NCI-H446 treated with DMSO at 0.1 percent for 48 hours (cell line): Measurements from ENCODE around the gene CCDC83.

Experiments used
- DNase-seq: peaks from one replicate; lab custom pipeline; 2025; lab: John Stamatoyannopoulos, UW

The CCDC83 gene

DNA sequence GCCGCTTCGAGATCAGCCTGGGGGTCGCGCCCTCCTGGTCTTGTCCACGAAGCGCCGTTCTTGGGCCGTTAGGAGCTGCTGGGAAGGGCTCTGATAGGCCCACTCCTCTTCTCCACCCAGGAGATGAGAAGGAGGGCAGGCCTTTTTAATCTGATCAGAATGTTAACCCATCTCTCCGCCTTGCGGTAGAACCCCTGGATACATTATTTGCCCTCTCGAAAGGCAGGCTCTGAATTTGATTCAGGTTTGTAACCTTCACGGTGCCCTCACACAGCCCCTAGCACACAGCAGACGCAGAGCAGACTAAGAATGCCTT, at the start of gene CCDC83:
TSS of gene CCDC83 (plus strand) at position 43 of the 316 bp plus-strand sequence. CDS start 9,741 bp downstream, outside the sequence.
- DNase-seq: no peak

DNA sequence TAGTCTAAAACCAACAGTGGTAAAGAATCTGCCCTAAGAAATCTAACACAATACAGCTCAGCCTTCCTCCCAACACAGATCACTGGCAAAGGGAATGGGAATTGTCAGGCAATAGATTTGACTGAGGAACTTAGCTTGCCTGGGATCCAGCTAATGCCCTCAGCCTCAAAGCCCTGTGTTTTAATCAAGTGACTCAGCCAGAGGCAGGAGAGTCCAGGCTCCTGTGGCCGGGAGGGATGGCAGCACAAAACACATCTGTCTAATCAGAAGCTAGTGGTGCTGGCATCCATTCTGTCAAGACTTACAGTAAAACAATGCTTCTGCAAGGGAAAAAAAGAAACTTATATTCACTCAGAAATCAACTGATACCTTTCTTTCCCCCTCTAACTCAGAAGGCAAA, 49.8 kb upstream of the CCDC83 start:
- DNase-seq: no peak

DNA sequence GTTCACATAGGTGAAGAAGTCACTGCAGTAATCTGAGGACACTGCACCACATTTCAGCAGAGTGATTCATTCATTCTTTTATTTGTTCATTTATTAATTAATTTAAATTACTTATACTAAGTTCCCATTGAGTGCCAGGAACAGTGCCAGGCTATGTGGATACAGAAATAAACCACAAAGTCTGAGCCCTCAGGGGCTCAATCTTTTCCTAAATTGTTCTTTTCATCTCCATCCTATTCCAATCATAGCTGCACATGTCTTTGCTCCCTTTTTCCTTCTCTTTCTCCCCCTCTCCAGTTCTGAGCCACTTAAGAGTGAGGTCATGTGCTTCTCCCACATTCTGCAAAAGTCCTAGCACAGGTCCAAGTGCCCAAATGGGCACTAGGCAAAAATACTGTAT, 49.2 kb upstream of the CCDC83 start:
- no peak for DNase-seq

DNA sequence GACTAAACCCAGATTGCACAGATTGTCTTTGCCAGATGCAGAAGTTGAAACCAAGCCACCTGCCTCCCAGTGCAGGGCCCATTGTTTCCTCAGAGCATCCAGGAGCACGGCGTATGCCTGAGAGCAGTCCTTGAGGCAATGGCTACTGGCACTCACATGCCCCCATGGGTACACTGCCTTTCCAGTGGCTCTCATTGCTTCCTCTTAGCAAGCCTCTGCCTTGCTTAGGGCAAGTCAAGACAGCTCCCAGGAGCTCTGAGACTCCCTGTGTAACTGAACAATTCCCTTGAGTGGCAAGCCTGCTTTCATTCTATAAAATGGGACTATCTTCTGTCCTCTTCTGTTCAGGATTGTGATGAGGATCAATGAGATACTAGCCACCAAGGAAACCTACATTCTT, 48.3 kb upstream of the CCDC83 start:
- no peak for DNase-seq

DNA sequence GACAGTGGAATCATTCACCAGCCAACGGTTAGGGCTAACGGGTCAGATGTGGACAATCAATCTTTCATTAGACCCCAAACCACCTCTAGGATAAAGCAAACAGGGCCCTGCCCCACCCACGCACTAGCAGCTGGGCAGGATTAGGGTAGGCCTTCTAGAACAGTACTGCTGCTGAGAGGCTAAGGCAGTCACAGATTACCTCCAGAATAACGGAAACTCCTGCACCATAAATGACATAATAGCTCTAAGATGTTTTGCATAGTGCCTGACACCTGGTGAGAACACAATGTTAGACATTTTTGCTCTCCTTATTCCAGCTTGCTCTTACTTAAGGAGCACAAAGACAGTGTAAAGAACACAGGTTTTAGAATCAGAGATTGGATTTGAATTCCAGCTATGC, 46.0 kb upstream of the CCDC83 start:
- no peak for DNase-seq

DNA sequence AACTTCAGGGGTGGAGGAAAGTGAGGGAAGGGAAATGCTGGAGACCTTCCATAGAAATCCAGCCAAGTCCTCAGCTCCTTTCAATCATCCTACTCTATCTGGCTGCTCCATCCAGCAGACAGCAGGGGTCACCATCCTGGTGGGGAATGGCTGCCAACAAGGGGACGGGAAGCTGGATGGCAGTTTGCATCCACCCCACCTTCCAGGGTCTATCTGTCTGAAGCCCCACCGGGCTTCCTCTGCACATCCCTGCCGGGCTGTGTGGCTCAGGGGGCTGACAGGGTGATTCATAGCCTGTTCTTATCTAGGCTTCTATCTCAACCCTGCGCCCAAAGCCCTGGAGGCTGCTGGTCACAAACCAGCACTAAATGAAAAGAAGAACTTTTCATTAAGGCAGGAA, 45.3 kb upstream of the CCDC83 start:
- no peak for DNase-seq

DNA sequence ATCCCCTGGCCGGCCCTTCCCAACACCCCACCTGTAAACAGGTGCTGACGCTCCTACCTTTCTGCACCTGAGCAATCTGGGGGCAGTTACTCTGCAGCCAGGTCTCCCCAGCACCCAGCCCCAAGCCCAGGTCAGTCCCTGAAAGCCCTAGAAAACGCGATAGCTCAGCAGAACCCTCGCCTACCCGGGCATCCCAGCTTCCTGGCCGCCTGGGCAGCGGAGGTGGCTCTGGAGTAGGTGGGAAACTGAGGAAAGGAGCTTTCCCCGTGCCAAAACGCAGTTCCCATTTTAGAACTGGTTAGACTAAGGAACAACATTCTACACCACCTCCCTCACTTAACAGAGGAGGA, 44.7 kb upstream of the CCDC83 start:
- no peak for DNase-seq

DNA sequence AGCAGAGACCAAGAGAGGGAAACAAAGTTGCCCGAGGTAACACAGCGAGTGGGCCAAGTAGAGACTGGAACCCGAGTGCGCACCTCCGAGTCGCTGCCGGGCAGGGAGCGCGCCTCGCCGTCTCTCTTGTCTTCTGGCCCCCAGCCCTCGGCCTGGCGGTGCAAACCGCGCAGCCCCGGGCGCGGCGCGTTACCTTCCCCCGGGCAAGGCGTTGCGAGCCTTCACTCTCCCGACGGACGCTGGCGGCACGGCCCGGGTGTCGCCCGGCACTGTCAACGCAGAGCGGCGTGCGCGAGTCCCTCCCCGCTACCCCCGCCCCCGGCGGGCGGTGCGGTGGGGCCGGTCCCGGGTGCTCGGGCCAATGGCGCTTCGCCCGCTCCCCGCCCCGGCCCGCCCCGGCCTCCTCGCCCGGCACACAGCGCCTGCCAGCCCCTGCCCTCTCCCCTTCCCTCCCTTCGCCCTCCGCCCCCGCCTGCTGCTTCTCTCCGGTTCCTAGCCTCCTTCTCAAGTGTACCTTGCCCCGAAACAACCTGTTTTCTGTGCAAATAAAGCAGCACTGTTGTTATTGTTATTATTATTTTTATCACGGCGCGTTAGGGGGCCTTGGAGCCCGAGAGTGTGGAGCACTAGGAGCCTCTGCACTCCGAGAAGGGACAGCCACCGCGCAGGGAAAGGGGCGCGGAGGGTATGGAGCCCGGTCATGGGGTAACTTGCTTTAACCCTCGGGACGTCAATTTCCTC, 44.1 kb upstream of the CCDC83 start, which contains the start of gene SYTL2:
TSS of gene SYTL2 (minus strand) at position 271 of the 741 bp plus-strand sequence. CDS start 53,416 bp downstream, outside the sequence.
- no peak for DNase-seq

DNA sequence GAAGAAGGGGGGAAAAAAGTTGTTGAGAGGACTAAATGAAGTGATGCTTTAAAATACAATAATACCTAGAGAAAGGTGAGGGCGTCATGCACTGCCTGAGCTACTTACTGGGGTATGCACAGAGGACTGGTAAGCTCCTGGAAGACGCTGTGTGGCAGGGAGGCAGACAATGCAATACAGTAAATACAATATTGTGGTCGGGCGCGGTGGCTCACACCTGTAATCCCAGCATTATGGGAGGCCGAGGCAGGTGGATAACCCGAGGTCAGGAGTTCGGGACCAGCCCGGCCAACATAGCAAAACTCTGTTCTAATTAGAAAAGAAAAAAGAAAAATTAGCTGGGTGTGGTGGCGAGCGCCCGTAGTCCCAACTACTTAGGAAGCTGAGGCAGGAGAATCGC, 43.6 kb upstream of the CCDC83 start:
- no peak for DNase-seq

DNA sequence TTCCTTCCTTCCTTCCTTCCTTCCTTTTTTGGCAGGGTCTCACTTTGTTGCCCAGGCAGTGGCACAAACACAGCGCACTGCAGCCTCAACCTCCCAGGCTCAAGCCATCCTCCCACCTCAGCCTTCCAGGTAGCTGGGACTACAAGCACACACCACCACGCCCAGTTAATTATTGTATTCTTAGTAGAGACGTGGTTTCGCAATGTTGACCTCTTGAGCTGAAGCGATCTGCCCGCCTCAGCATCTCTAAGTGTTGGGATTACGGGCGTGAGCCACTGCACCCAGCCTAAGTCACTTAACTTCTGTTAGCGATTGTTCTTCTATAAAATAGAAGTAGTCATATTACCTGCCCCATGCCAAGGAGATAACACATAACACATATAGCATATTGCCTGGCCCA, 41.5 kb upstream of the CCDC83 start:
- no peak for DNase-seq

DNA sequence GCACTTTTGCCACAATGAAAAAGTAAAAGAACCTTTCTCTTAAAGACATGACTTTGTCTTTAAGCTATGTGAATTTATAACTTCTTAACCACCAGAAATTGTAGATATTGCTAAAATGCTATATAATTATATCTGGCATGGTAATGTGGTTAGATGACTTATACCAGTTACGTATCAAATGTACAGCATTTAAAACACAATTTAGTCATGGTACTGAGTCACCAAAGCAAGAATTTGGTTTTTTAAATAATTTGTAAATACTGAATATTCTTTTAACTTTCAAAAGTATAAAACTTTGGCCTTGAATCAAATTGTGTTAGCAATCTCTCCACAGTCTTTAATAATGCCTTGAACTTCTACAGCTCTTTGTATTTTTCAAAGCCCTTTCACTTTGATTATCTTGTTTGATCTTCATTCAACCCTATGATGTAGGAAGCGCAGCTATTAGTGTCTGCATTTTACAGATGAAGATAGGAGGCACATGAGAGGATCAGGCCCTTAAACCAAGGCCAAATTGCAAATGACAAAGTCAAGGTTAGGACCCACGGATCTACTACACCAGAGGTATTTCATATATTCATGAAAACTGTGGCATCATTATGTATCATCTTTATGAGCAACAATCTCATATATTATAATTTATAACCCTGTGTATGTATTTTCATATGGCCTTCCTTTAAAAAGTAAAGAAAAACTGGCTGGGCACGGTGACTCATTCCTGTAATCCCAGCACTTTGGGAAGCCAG, 39.8 kb upstream of the CCDC83 start:
- no peak for DNase-seq

DNA sequence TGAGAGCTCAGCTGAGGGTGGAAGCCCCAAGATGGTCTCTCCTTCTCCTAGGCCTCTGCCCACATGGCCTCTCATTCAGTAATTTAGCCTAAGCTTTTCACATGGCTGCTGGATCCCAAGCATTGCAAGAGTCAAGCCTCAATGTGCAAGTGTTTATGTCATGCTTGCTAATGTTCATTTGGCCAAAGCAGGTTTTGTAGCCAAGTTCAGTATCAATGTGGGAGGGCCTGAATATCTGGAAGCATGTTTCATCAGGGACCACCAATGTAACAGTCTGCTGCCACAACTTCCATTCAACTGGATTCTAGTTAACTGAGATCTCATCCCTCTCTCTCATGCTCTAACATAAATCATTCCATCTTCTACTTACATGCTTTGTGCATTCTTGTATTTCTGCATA, 35.7 kb upstream of the CCDC83 start:
- DNase-seq: no peak

DNA sequence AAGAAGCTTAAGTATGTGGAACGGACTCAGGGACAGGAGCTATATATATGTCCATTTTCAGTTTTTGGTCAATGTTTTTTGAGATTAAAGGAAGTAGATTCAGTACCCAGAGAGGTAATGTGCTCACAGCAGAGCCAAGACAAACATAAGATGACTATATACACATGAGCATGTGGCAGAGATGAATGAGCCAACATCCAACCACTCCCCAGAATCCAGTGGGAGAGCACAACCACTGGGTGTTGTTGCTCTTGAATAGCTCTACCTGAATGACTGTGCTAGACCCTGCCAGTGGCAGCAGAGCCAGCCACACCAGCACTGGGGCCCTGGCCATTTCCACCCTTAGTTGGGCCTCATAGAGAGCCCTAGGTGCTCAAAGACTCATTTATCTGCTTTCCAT, 33.5 kb upstream of the CCDC83 start:
- DNase-seq: no peak

DNA sequence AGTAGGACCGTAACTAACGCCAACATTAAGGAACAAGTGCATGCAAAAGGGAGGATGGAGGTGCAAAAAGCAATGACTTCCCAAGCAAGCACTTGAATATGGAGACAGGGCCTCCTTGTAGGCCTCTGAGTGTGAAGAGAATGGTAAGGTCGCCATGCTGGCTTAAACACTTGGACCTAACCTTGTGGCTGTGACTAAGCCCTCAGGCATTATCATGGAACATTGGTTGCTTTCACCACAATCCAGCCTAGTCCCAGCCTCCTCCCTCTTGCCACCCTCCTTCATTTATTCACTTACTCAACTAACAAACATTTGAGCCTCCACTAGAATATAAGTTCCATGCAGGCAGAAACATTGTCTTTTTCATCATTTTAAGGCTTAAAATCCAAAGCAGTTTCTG, 32.4 kb upstream of the CCDC83 start:
- no peak for DNase-seq

DNA sequence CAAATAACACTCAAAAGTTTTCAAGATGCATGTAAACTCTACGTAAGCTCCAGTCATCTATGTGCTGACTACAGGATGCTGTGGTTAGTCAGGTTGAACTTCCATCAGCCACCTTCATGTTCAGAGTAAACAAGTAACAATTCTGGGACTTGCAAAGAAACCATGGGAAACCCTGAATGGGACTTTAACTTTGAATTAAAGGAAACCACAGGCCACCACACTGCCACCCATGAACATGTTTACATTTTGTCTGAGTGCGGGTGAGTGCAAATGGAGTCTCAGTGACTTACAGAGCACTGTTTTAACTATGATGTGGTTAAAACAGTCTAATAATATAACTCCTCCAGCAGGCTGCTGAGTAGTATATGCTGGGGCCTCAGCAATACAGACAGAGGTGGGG, 31.4 kb upstream of the CCDC83 start:
- DNase-seq: no peak

DNA sequence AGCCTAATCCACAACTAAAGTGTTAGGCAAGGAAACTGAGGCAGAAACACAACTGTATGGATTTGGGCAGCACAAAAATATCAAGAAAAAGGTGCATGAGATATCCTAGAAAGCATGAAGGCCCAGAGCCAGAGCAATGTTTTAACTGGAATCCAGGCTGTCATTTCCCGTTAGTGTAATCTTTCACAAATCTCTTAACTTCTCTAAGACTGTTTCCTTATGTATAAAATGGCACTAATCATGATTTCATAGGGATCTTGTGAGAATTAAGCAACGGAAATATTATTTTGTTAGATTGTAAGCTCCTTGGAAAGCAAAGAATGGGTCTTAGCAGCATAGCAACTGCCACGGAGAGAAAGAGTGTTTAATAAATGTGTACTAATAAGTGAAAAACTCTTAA, 29.6 kb upstream of the CCDC83 start:
- no peak for DNase-seq

DNA sequence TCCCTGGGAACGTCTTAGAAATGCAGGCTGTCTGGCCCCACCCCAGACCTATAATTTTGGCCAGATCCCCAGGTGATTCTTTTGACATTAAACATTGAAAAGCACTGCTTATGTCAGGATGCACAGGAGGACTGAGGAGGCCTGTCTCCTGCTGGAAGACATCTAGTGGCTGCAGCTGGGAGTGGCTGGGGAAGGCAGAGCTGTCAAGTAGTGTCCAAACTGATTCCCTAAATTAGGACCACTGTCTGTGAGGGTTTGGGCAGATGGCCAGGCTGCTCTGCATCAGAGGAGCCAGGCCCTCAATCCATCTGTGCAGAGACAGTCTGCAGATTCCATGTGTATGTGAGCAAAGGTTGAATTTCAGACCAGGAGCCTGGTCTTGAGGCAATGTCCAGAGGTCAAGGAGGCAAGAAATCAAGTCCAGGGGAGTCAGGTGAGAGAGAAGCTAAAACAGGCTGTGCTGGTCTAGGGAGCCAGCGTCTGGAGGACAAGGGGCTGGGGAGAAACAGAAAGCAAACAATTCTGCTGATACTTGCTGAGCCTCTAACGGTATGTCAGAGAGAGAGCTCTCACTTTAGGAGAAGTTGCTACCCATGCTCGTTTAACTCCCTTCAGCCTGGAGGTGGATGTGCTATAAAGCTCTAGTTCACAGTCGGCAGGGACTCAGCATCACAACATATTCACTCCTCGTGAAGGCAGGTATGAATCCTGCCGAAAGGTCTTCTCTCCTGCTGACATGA, 28.9 kb upstream of the CCDC83 start:
- no peak for DNase-seq

DNA sequence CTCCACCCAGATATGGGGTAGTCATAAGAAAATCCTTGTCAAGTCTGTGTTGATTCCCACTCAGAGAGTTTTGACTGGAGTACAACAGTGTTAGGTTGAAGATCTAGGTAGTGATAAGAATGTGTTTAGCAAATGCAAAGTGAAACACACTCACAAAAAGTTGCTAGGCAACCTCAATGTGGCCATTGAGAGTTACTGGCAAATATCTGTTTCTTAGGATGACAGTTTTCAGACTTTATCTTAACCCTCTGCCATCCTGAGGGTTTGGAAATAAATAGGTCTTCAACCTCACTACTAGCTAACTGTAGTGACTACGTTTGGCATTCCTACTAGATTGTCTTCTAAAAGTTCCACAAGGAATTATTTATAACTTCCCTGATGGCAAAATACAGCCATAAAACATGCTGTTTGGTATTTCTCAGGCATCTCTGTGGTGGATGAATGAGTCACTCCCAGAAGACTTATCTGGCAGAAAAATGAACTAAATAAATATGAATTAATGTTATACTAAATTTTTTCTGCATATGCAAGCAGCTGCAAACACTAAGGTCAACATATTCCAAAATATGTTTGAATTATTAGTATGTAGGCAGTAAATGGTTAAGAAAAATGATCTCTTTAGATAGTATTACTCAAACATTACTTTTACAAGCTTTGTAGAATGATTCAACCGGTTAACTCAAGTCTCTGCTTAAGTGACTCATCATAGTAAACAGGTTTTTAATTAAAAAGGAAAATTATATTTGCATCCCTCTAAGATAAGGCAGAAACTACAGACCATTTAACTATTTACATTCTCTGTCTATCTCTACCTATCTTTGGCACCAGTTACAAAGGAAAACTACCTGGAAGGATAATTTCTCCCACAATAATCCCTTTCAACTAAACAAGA, 27.2 kb upstream of the CCDC83 start:
- no peak for DNase-seq

DNA sequence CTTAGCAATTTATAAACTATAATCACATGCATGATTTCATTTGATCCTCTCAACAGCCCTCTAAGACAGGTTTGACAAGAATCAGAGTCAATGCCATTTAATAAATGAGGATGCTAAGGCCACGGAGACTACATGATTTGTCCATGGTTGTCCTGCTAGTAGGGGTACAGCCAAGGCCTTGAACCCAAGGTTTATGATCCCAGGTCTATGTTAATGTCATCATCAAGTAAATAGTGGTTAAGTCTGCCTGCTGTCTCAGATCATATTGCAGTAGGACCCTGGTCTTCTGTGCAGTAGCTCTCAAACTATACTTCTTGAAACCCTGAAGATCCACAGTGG, 26.6 kb upstream of the CCDC83 start:
- DNase-seq: no peak

DNA sequence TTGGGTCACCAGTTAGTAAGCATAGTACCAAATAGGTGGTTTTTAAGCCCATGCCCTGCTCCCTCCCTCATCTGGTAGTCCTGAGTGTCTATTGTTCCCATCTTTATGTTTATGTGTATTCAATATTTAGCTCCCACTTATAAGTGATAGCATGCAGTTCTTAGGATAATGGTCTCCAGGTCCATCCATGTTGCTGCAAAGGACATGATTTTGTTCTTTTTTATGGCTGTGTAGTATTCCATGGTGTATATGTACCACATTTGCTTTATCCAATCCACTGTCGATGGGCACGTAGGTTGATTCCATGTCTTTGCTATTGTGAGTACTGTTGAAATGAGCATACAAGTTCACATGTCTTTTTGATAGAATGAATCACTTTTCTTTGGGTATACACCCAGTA, 26.0 kb upstream of the CCDC83 start:
- no peak for DNase-seq

DNA sequence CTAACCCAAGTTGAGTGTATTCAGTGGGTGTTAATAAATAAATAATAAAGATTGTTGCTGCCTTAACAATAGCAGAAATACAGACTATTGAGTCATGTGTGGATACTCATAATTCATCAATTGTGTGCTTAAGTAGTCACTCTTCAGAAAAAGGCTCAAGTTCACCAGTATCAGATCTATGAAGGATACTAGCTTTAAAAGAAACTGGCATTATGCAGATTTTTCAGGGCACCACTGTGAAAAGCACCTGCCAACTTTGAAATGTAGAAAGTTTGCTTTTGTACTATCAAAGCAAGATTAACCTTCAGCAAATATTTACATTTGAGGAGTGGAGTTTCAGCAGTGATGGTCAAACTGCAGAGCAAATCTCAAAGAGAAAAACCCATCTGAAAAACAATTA, 24.1 kb upstream of the CCDC83 start:
- DNase-seq: no peak

DNA sequence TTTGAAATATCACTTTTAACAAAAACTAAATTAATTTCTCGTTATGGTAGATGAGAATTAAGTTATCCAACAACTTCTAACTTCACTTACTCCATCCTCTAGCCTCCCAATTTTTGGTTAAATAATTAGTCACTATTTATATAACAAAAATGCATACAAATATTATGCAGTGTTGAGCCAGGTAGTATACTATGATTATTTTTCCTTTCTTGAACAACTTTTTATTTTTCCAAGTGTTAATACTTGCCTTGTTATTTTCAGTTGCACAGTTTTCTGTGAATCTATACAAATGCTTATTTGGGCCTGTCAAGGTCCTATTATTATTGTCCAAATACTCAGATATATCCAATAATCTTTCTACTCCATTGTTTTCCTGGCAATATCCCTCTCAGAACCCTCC, 19.9 kb upstream of the CCDC83 start:
- no peak for DNase-seq
